ENCODE data around the gene SYK. TPM values are rescaled to one million over a fixed set of nuclear protein-coding genes. Genes with fewer than 3 reads are reported as not detected.

The SYK gene
- total RNA-seq, 4 donors from 2014 or later = 7.0 to 16.6 (median 8.7) TPM

GRCh38 chr9:90916147-90916734 is 114.6 kb downstream of the SYK start:
- DNase-seq (ENCODE audit: extremely low spot score) = no peak
- 88% methylated on average over 11 of the region's 11 CpGs for WGBS
- H3K27ac ChIP-seq (replicated peaks in 1 of 4) = no peak overlapping the region
- H3K36me3 ChIP-seq = no peaks in the 10 kb centered on the region
- peaks cover 0 to 12% (median 0%) of the 10 kb centered on the region in 4 donors for H3K27me3 ChIP-seq
- intact Hi-C loops (cut with DNase I) = loop anchor here (10.0 kb wide), 1 partner anchor 179 kb away; no protein-coding TSS in a partner anchor
- H3K4me1 ChIP-seq = peaks cover 5 to 11% (median 7%) of the 10 kb centered on the region in 4 donors
- H3K9me3 ChIP-seq = no peaks in the 10 kb centered on the region
- H3K4me3 ChIP-seq = no peak overlapping the region
- no peak for TF ChIP-seq EP300 (IDR thresholded peaks at IDR 0.05)
- TF ChIP-seq POLR2AphosphoS5 (IDR thresholded peaks at IDR 0.05) = no peak
- no peak for TF ChIP-seq POLR2A (IDR thresholded peaks at IDR 0.05; ENCODE audit: low read depth)
- TF ChIP-seq CTCF (IDR thresholded peaks at IDR 0.05) = no peak

GRCh38 chr9:90919883-90920282 is 118.3 kb downstream of the SYK start:
- H3K9me3 ChIP-seq = no peaks in the 10 kb centered on the region
- intact Hi-C loops (cut with DNase I) = loop anchor here (10.0 kb wide), 1 partner anchor 175 kb away; no protein-coding TSS in a partner anchor
- WGBS = 94% methylated on average over 9 of the region's 10 CpGs
- no peak for TF ChIP-seq CTCF (IDR thresholded peaks at IDR 0.05)
- no peak for TF ChIP-seq POLR2A (IDR thresholded peaks at IDR 0.05; ENCODE audit: low read depth)
- no peak for TF ChIP-seq POLR2AphosphoS5 (IDR thresholded peaks at IDR 0.05)
- TF ChIP-seq EP300 (IDR thresholded peaks at IDR 0.05) = no peak
- H3K36me3 ChIP-seq = no peaks in the 10 kb centered on the region
- H3K4me3 ChIP-seq = no peak overlapping the region
- peaks cover 6 to 13% (median 13%) of the 10 kb centered on the region in 4 donors for H3K4me1 ChIP-seq
- DNase-seq (ENCODE audit: extremely low spot score) = no peak
- no peak overlapping the region for H3K27ac ChIP-seq (replicated peaks in 1 of 4)
- no peaks in the 10 kb centered on the region for H3K27me3 ChIP-seq

- 51% methylated on average over 7 of the region's 8 CpGs for WGBS
- Histone ChIP-seq H3K27ac (replicated peaks in 1 of 4) (no peak overlapping the region), H3K4me1 (peaks cover 6 to 13% (median 12%) of the 10 kb centered on the region in 4 donors)
These were observed 119.5 kb downstream of the SYK start for GRCh38 chr9:90921104-90921503.

GRCh38 chr9:90921969-90922368 is 120.3 kb downstream of the SYK start:
- no peaks in the 10 kb centered on the region for H3K36me3 ChIP-seq
- no peaks in the 10 kb centered on the region for H3K27me3 ChIP-seq
- H3K27ac ChIP-seq (replicated peaks in 1 of 4) = no peak overlapping the region
- DNase-seq (ENCODE audit: extremely low spot score) = no peak
- TF ChIP-seq CTCF (IDR thresholded peaks at IDR 0.05) (no peak), POLR2AphosphoS5 (IDR thresholded peaks at IDR 0.05) (no peak), POLR2A (IDR thresholded peaks at IDR 0.05; ENCODE audit: low read depth) (no peak), EP300 (IDR thresholded peaks at IDR 0.05) (no peak)
- peaks cover 6 to 13% (median 12%) of the 10 kb centered on the region in 4 donors for H3K4me1 ChIP-seq
- 93% methylated on average over 7 of the region's 7 CpGs for WGBS
- intact Hi-C loops (cut with DNase I) = no loop called here
- H3K4me3 ChIP-seq = no peak overlapping the region
- no peaks in the 10 kb centered on the region for H3K9me3 ChIP-seq

More at GRCh38 chr9:90921104-90921503, 119.5 kb downstream of the SYK start:
- Histone ChIP-seq H3K4me3 (no peak overlapping the region), H3K9me3 (no peaks in the 10 kb centered on the region), H3K36me3 (no peaks in the 10 kb centered on the region), H3K27me3 (no peaks in the 10 kb centered on the region)
- intact Hi-C loops (cut with DNase I) = no loop called here
- no peak for DNase-seq (ENCODE audit: extremely low spot score)
- TF ChIP-seq POLR2A (IDR thresholded peaks at IDR 0.05; ENCODE audit: low read depth) (no peak), POLR2AphosphoS5 (IDR thresholded peaks at IDR 0.05) (peak; percentile 77), EP300 (IDR thresholded peaks at IDR 0.05) (peak; percentile 87), CTCF (IDR thresholded peaks at IDR 0.05) (no peak)
